Thyroid gland (tissue), 4 donors: ENCODE data around the gene MAST4.

ENCODE experiments used
- CTCF ChIP-seq, 6 experiments: fragments of 200-600 bp in 3 of 6; fragments of 450-650 bp in 3 of 6; sonication (generic) in 3 of 6; IDR thresholded peaks; one replicate each; pipeline ENCODE4 v1.5.1; 2016 to 2019; ENCODE audit warnings: antibody characterized with exemption in 6 of 6, mild to moderate bottlenecking in 2 of 6, inconsistent platforms in 1 of 6, moderate library complexity in 1 of 6
- POLR2A ChIP-seq, 2 donors: fragments of 450-650 bp; IDR thresholded peaks; one replicate each; pipeline ENCODE4 v1.6.1; 2017; ENCODE audit warnings: antibody characterized with exemption in 2 of 2, mild to moderate bottlenecking in 2 of 2, moderate library complexity in 1 of 2

GRCh38 chr5:67026278-67026677 is 430.1 kb downstream of the MAST4 start:
- no peak for TF ChIP-seq CTCF (IDR thresholded peaks at IDR 0.05)
- no peak for TF ChIP-seq POLR2A (IDR thresholded peaks at IDR 0.05)
